HepG2 (cell line): Measurements from ENCODE around the gene DEFB131A.
"Not testable (repeated sequence)": the region's sequence is repeated elsewhere in the genome, so short reads cannot be mapped to it uniquely, and the experiment has no call there.

Source experiments
- CBX5 ChIP-seq: sonication (generic); formaldehyde crosslinking; IDR thresholded peaks from 2 replicates; pipeline ENCODE4 v1.4.0; 2020; ENCODE audit warnings: missing genetic modification reagents, borderline replicate concordance
- CTCF ChIP-seq: sonication (generic); formaldehyde crosslinking; IDR thresholded peaks from 2 replicates; pipeline ENCODE4 v1.5.0; 2020; ENCODE audit warnings: mild to moderate bottlenecking, missing genetic modification reagents, moderate library complexity
- ETV6 ChIP-seq: sonication (generic); formaldehyde crosslinking; conservative IDR thresholded peaks from 2 replicates; pipeline ENCODE4 v1.4.0; 2020; ENCODE audit warnings: missing genetic modification reagents
- HNF4A ChIP-seq: sonication (generic); formaldehyde crosslinking; IDR thresholded peaks from 2 replicates; pipeline ENCODE4 v1.4.0; 2020; ENCODE audit warnings: missing genetic modification reagents
- JUN ChIP-seq: sonication (generic); formaldehyde crosslinking; IDR thresholded peaks from 2 replicates; pipeline ENCODE4 v1.4.0; 2020; ENCODE audit warnings: mild to moderate bottlenecking, missing genetic modification reagents
- NBN ChIP-seq: fragments of 450-650 bp; conservative IDR thresholded peaks from 2 replicates; pipeline ENCODE4 v1.6.1; 2017
- REST ChIP-seq, 2 experiments: IDR thresholded peaks; 2 replicates each; pipeline ENCODE4 v1.6.1; 2011 to 2012; ENCODE audit warnings: low read length in 2 of 2, borderline replicate concordance in 1 of 2, low read depth in 1 of 2, mild to moderate bottlenecking in 1 of 2, moderate library complexity in 1 of 2
- RNF2 ChIP-seq: fragments of 450-650 bp; conservative IDR thresholded peaks from 2 replicates; pipeline ENCODE4 v1.6.1; 2016; ENCODE audit warnings: low read depth
- ZNF3 ChIP-seq: IDR thresholded peaks from 2 replicates; pipeline ENCODE4 v1.7.0; 2017; ENCODE audit warnings: inconsistent platforms
- ZNF674 ChIP-seq: sonication (generic); formaldehyde crosslinking; IDR thresholded peaks from 2 replicates; pipeline ENCODE4 v1.5.0; 2020; ENCODE audit warnings: low read depth, mild to moderate bottlenecking, missing genetic modification reagents
- ZNF770 ChIP-seq: sonication (generic); formaldehyde crosslinking; IDR thresholded peaks from 2 replicates; pipeline ENCODE4 v1.5.0; 2020; ENCODE audit warnings: mild to moderate bottlenecking, missing genetic modification reagents

- TF ChIP-seq CBX5 (CRISPR knock-in tag); ETV6; CTCF (CRISPR knock-in tag); ZNF3 (CRISPR knock-in tag); HNF4A (CRISPR knock-in tag); ZNF770 (CRISPR knock-in tag); REST (IDR thresholded peaks at IDR 0.05; ENCODE audit: borderline replicate concordance in 1 of 2, low read depth in 1 of 2, low read length in 2 of 2); NBN; RNF2; JUN (CRISPR knock-in tag); ZNF674 (CRISPR knock-in tag): not testable (repeated sequence)
These were observed 7.5 kb upstream of the DEFB131A start for GRCh38 chr4:9436728-9437127.
